Measurements from ENCODE around the gene DNTT.

Gene DNTT

DNA sequence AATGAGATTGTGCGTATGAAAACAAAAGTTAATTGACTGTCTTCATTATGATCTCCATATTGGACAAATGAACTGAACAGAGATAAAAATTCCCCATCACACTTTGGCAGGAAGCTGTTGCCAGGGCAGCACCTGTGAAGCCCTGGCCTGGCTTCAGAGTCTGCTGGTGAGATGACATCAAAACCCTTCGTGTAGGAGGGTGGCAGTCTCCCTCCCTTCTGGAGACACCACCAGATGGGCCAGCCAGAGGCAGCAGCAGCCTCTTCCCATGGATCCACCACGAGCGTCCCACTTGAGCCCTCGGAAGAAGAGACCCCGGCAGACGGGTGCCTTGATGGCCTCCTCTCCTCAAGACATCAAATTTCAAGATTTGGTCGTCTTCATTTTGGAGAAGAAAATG is at the start of gene DNTT:
DNTT (plus strand) TSS at position 205 of the 400 bp plus-strand sequence; CDS start at position 269, 64 bp downstream.
- DNase-seq, result no peak

DNA sequence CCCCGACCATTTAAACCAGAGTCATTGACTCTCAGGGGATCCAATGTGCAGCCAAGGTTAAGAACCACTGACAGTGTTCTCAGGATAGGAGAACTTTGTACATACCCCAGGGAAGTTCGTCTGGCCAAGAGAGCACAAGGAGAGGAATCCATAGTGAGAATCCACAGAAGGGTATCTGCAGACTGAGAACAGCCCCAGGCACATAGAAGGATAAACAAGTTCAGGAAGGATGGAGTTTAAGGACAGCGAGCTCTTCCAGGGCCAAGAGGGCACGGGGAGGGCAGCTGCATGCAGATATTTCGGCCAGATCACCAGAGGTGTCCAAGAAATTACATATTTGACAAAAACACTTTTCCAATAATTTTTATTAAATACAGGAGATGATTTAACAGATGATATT is 49.3 kb upstream of the DNTT start:
- DNase-seq, result no peak

DNA sequence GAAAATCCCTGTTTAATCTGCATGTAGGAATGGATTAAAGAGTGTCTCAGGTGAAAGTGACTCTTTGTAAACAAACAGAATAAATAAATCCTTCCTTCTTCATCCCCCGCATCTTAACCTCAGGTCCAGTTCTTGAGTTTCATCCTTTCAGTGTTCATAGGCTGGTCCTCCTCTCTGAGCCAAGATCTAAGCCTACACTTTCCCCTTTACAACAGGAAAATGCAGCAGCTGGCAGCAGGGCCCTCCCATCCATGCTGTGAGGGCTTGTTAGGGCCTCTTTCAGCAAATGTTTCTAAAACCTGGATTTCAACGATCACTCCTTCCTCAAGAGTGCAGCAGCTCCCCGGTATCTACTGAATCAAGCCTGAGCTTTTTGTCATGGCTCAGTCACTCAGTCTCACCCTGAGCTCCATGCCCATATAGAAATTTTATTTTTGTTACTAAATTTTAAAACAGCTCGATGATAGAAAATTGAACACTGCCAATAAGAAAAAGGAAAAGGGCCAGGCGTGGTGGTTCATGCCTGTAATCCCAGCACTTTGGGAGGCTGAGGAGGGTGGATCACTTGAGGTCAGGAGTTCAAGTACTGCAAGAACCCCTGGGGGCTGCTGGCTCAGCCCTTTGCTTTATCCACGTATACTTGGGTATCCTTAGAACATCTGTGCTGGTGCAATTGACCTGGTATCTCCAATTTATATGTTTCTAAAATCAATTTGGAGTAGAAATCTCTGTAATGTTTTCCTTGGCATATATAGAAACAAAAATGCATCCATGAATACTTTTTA is 48.5 kb upstream of the DNTT start:
- DNase-seq, result no peak

DNA sequence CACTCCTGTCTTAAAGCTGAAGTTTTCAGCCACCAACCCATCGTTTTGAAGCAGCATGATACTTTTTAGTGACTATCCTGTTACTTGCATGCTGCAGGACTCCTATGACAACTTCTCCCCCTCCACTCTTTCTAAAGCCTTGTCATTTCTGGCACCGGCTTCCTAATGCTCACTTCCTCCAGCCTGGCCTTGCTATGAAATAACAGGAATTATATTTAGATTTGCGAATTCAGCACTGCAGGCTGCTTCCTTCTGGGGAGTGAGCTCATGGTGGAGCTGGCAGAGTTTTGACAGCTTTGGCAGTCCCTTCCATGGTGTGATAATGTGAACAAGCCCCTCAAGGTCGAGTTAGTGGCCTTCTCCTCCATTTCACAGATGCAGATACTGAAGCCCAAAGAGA is 46.3 kb upstream of the DNTT start:
- no peak for DNase-seq

DNA sequence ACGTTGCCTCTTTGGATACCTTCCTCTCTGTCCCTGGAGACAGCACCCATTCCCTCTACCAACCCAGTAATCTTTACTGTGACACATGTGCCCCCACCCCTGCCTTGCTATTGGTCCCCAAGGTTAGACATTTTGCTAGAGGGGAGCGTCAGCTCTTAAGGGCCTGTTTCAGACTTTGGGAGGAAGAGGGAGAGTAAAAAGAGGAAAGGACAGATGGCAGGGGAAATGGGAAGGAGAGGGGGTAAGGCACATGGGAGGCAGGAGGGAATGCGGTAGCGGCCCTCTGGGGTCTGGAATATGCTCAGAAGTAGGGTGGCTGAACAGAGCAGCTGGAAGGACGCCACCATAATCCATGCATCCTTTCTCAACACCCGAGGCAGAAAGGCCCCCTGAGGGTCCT is 45.1 kb upstream of the DNTT start:
- DNase-seq, result no peak

DNA sequence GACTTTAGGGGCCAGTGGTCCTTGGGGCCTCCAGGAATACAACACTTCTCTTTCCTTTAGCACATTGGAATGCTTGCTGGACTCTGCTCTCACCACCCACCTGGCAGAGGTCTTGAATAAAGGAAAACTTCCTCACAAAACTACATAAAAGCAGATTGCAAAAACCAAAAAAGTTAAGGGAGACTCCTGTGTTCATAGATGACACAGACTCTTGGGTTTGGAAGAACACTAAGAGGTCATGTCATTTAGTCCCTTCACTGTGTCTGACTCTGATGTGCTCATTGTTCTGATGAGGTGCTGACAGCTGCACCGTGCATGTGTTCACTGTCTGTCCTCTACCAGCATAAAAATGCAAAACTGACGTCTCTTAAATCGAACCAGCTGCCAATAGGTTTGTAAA is 44.2 kb upstream of the DNTT start:
- DNase-seq, result no peak

DNA sequence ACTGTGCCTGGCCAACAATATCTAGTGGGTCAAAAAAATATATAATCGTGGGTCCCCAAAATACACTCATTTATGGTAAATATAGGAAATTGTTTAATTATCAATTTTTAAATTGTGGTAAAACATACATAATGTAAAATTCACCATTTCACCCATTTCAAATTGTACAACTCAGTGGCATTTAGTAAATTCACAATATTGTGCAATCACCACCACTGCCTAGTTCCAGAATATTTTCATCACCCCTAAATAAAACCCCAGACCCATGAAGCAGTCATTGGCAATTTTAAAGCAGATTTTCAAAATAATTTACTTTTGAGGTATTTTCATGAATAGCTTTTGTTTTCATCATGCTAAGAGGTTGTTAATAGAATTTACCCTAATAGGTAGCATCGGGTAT is 43.1 kb upstream of the DNTT start:
- DNase-seq, result no peak

DNA sequence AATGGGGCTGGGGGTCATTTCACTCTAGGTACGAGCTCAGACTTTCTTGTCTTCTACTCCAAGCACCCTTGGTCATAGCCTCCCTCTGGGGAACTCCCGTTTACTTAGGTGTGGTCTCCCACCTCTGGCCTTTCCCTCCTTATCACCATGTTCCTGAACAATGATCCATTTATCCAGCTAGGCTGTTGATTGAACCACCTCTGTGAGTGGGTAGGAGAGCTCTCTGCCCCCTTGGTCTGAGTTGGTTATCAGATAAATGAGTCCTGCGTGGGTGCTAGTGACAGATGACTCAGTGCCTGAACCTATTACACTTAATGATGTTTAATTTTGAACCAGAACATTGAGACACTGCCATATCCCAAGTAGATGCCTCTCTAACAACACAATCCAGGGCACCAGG is 42.3 kb upstream of the DNTT start:
- no peak for DNase-seq

DNA sequence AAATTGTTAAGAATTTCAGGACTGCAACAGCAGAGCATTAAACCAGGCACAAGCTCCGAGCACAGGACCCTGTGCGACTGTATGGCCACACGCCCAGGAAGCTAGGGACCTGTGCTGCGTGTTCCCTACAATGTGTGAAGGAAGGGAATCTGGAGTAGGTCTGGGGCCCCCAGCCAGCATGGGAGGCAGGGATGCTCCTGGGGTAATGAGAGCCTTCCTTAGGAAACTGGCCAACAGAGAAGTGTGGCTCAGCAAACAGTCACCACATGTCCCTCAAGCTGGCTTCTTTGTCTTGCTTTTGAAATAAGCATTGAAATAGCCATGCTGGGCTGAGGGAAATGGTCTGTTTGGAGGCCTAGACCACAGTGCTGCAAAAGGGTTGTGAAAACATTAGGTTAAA is 41.1 kb upstream of the DNTT start:
- no peak for DNase-seq

DNA sequence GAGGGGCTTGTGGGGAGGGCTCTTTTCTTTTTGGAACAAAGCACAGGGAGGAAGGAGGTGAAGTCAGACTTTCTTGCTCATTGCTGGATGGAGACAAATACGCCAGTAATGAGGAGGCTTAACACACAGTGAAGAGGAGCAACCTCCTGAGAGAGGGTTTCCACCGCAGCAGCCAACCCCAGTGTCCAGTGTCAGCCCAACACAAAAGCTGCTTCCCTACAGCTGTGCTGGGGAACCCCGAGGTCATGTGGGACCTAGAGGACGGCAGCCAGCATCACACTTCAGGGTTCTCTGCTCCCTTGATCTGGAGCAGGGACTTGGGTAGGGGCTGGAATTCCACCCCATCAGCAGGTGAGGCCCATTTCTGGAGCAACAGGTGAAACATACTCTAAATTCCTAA is 40.6 kb upstream of the DNTT start:
- no peak for DNase-seq

DNA sequence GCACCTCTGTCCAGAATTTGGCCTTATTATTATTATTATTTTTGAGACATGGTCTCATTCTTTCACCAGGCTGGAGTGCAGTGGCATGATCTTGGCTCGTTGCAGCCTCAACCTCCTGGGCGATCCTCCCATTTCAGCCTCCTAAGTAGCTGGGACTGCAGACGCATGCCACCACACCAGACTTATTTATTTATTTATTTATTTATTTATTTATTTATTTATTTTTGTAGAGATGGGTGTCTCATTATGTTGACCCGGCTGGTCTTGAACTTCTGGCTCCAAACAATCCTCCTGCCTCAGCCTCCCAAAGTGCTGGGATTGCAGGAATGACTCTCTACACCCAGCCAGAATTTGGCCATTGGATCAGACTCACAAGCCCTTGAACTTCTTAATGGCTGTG is 39.3 kb upstream of the DNTT start:
- DNase-seq, result no peak

DNA sequence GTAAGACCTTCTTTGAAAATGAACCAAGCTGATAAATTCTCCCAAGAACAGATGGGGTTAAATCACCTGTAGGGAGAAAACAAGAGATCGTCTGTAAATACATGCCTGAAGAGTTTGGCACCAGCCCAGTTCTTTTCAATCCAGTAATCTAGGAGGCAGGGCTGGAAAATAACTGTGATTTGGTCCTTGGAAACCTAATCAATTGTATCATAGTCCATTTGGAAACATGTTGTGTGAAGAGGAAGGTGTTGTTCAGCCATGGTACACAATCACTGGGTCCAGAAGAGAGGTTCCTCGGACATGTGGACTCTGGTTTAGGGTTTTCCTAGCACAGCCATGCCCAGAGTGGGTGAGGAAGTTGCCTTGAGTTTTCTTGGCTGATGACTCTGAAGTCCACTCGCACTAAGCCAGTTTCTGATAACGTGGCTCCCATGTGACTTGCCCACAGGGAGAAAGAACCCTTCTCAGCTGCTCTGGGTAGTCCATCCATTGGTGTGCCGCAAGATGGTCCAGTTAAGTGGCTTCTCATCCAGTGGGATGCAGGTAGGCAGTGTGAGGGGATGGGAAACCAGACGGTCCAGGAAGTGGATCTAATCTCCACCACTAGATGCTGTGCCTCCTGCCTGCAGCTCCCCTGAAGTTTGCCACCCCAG is 38.0 kb upstream of the DNTT start:
- DNase-seq, result no peak

DNA sequence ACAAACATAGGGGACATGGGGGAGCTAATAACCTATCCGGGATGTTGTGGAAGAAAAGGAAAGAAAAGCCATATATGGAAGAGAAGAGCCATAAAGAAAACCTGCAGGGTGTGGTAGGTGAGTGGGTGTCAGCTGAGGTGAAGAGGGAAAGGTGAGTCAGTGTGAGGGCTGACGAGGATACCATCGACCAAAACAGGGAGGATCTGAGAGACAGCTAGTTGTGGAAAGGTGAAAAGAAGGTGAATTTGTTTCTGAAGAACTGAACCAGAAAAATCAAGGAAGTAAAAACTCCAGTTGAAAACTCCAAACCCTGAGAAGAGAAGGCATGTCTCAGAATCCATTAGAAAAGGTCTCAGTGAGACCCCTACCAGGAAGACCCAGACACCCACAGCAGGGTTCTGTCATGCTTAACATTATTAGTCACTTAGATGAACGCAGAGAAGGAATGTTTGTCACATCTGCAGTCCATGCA is 37.0 kb upstream of the DNTT start:
- no peak for DNase-seq

DNA sequence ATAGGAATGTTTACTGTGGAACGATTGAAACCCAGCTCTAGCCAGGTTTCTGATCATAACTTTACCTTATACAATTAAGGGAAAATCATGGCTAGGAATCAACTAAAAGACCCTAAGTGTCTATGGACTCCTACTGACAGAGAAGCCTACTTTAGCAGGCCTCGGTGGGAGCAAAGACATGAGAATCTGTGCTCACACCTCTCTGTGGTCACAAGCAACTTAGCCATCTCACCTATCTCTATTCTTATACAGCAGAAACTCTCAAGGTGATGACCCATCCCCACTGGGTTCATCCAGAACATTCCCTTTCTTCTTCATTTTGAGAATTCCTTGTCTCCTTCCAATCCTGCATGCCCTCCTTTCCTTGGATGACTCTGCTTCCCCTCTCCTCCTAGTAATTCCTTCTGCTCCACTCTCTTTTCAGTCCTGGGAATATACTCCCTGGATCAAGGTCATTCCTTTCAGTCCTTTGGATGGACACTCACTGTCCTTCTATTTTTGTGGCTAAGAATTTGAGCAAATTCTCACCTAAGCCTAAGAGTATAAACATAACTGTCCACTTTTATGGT is 35.8 kb upstream of the DNTT start:
- DNase-seq, result no peak

DNA sequence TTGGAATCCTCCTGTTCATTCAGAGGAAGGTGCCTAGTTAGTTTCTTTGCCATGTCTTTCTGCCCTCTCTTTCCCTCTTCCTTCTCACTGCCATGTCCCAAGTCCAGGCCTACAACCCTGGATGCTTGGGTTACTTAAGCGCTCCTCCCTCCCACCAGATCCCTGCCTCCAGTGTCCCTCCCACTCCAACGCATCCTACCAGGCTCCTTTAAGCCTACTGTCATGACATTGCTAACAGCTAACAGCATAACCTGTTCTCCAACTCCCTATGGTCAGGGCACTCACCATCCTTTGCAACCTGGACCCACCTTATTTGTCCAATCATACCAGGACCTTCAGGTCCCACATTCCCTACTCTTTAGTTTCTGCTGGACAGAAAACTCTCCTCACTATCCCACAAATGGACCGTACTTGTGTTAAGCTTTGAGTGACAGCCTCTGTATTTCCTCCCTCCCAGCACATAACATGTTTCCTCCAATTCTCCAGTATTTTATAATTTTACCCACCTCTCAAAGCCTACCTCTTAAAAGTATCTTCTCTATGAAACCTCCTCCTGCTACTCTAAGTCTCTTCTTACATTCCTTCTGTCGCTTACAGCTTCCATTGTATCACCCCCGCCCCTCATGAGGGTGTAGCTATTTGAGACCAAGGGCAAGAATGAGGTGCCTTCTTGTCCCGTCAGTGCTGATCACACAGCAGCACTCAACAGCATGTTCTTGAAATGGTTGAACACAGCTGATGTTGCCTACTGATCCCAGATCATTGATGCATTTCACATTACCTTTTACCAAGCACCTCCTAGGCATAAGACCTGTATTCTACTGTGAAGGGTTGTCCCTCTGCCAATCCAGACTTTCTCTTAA is 34.6 kb upstream of the DNTT start:
- DNase-seq, result no peak

DNA sequence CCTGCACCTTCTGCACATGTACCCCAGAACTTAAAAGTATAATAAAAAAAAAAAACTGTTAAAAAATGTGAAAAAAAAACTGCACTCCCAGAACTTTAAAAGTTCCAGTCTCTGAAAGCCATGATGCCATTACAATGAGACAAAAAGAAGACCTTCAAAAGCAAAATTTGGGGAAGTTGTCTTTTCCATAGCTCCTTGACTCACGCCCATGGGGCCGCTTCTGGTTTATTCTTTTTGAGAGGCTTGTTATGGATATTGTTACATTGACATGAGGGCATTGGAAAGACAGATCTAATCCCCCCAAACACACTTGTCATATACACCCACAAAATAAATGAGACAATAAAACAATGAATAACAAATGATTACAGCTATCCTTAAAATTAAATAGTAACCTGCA is 33.7 kb upstream of the DNTT start:
- no peak for DNase-seq

DNA sequence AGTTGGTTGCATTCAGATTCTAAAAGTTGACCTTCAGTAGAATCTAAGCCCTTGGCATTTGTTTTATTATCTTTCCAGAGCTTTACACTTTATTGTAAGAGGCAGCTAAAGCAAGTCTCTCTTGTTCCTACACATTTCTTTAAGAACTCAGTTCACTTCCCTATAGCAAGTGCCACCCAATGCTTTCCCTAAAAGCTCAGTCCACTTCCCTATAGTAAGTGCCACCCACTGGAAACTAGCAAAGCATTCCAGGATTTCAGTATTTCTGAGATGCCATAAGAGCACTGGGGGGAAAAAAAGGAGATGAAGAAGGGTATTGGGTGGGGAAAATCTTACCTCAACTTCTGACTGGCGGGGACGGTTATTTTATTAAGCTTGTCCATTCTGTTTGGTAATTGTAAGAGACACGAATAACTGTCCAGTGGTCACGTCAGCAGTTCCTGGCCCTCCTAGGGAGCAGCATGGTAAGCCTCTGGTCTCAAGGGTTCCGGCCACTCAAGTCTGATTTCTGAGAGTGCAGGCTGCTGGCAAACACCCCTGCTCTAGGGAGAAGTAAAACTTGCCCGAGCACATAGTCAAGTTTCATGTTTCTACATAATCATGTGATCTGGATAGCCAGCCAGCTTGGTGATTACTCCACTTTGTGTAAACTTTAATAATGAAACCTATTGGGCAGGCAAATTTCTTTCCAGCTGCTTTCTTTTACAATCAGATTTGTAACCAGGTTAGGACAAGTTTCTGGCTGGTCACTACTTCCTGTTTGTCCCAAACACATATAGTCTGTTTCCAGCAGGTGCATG is 33.0 kb upstream of the DNTT start, which contains the start of gene BLNK:
BLNK (minus strand) TSS at position 554 of the 800 bp plus-strand sequence; CDS start at position 383, 171 bp downstream.
- no peak for DNase-seq

DNA sequence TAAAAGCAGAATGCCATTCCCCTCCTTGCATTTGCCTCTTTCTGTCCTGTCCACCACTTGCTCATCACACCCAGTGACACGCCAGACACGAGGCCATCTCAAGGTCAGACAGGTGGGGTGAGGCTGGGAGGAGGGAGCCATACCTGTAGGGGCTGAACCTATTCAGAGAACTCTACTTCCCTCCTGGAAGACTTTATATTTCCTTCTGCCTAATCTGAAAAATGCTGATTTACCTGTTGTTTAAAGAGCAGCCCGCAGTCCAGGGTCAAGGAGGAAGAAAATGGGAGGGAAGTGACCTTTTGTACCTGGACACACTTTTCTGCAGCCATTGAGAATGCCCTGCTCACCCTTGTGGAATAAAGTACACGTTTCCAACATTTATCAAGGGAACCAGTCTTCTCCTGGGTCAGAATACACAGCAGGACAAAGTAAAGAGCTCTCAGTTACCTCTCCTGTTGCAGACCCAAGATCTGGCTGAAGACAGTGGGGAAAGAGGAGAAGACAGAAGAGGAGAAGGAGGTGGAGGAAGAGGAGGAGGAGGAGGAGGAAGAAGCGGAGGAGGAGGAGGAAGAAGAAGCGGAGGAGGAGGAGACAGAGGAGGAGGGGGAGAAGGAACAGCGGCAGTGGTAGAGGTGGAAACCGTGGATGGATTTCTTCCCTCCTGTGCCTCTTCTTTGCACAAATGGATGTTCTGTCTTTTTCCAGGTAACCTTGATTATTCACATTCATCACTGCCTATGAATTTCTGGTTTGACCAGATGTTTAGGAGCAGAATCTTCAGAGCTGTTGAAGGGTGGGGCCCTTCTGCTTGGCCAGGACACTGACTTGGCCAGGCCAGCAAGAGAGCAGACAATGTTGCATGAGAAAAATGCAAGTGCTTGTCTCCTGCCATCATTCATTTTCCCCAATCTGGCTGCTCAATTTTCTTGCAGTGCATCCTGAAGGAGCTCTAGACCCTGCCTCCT is 31.6 kb upstream of the DNTT start:
- DNase-seq, result no peak

DNA sequence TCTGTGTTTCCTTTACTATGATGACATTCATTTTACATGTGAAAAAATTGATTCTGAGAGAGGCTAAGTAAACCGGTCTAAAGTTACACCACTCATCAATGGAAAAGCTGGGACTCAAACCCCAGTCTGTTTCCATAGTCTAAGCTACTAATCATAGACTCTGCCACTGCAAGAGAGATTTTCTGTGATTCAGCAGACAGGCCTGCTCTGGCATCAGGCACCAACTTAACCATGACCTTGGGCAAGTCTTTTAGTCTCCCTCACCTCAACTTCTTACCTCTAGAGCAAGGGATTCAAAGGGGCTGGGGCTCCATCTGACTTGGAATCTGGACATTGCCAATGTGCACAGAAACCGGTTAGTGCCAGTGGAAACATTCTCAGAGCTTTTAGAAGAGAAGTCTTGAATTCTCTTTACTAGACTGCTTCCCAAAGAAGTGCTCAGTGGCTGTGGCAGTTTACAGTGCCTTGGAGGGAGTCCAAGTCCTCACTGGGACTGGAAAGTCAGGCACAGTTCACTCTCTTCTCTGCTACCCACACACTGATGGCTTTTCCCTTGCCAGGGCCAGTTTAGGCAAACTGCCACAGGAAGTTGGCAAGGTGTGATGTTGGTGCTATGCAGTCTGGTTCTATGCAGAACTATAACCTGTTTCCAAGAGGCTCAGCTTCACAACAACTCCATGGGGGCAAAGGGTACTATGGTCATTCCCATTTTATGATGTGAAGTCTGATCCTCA is 28.4 kb upstream of the DNTT start:
- no peak for DNase-seq

DNA sequence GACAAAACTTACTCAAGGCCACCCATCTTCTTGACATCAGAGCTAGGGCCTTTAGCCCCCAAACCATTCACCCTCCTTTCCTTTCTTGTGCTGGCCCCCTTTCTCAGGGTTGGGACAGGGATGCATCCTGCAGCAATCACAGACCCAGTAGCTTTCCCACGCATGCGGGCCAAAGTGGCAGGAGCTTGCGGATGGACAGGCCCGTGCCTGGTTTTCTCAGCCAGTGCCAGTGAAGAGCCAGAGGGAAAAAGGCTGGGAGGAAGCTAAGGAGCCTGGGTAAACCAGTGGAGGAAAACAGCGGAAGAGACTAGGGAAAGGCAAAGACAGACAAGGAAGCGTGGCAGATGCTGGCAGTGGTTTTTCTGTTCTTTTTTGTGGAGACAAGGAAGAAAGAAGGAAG is 27.8 kb upstream of the DNTT start:
- no peak for DNase-seq

Measured in NCI-H69 (cell line).